ENCODE data around the gene FAM83F.
A peak's percentile ranks its signal among the peaks of the same experiment; 100 is the strongest.

Gene FAM83F

GRCh38 chr22:39996732-39997131 is 2.0 kb downstream of the FAM83F start:
- Mint-ChIP-seq H3K9me3 (ENCODE audit: low read depth) (no peaks in the 10 kb centered on the region), H3K4me1 (ENCODE audit: low read depth) (peaks cover 18% of the 10 kb centered on the region), H3K27ac (no peak overlapping the region), H3K36me3 (peaks cover 3% of the 10 kb centered on the region), H3K4me3 (peak overlapping the region; percentile 54), H3K27me3 (peaks cover 3% of the 10 kb centered on the region)

DNA sequence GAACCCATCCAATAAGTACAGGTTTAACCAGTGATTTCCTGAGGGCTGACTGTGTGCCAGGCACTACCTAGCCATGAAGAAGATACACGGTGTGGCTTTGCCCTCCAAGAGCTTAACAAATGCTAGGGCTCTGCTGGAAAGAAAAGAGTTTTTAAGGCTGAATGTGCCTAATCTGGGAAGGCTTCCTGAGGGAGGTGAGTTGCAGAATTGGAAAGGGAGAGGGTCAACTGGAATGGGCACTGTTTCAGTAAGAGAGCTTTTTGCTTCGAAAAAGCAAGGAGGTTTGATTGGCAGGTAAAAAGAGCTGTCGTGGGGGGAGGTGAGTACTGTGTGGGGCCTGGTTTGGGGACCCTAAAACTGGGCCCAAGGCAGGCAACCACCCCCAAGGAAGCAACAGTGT is 2.7 kb downstream of the FAM83F start:
- H3K27me3 Mint-ChIP-seq, result peaks cover 3% of the 10 kb centered on the region
- no peak overlapping the region for H3K27ac Mint-ChIP-seq
- H3K4me3 Mint-ChIP-seq, result no peak overlapping the region

GRCh38 chr22:39997939-39998726 is 3.4 kb downstream of the FAM83F start:
- H3K9me3 Mint-ChIP-seq (ENCODE audit: low read depth), result no peaks in the 10 kb centered on the region
- H3K36me3 Mint-ChIP-seq, result peaks cover 3% of the 10 kb centered on the region
- H3K4me3 Mint-ChIP-seq, result no peak overlapping the region
- H3K27me3 Mint-ChIP-seq, result peaks cover 3% of the 10 kb centered on the region
- no peak overlapping the region for H3K27ac Mint-ChIP-seq
- H3K4me1 Mint-ChIP-seq (ENCODE audit: low read depth), result peaks cover 15% of the 10 kb centered on the region

More for the DNA sequence above, 2.7 kb downstream of the FAM83F start:
- Mint-ChIP-seq H3K9me3 (ENCODE audit: low read depth) (no peaks in the 10 kb centered on the region), H3K36me3 (peaks cover 3% of the 10 kb centered on the region), H3K4me1 (ENCODE audit: low read depth) (peaks cover 16% of the 10 kb centered on the region)

DNA sequence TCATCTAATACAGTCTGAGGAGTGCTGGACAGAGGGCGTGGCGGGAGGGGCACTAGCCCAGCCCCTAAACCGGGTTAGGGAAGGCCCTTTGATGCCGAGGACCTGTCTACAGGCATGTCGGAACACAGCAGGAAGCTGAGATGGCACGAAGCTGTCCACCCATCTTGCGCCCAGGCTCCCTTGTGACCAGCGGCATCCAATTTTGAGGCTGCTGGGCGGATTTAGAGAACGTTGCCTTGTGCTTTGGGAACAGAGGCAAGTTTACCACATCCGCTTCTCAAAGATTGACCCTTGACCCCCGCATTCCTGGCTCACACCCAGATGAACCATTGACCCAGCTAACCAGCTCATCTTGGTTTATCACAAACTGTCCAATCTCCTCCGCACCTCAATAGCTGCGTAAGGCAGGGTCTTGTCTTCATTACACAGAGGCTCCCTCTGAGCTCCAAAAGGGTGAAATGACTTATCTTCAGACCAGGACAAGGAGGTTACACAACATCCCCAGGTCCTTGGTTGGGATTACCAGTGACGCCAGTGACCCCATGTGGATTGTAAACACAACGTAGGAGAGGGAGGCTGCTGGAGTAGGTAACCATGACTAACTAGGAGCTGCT is 4.5 kb downstream of the FAM83F start:
- Mint-ChIP-seq H3K4me1 (ENCODE audit: low read depth) (peaks cover 4% of the 10 kb centered on the region), H3K36me3 (peaks cover 3% of the 10 kb centered on the region), H3K27me3 (peaks cover 2% of the 10 kb centered on the region), H3K9me3 (ENCODE audit: low read depth) (no peaks in the 10 kb centered on the region), H3K27ac (no peak overlapping the region), H3K4me3 (no peak overlapping the region)

GRCh38 chr22:40000171-40000570 is 5.4 kb downstream of the FAM83F start:
- Mint-ChIP-seq H3K27me3 (peaks cover 2% of the 10 kb centered on the region), H3K9me3 (ENCODE audit: low read depth) (no peaks in the 10 kb centered on the region), H3K27ac (no peak overlapping the region), H3K4me1 (ENCODE audit: low read depth) (peaks cover 3% of the 10 kb centered on the region), H3K36me3 (peaks cover 3% of the 10 kb centered on the region), H3K4me3 (no peak overlapping the region)

DNA sequence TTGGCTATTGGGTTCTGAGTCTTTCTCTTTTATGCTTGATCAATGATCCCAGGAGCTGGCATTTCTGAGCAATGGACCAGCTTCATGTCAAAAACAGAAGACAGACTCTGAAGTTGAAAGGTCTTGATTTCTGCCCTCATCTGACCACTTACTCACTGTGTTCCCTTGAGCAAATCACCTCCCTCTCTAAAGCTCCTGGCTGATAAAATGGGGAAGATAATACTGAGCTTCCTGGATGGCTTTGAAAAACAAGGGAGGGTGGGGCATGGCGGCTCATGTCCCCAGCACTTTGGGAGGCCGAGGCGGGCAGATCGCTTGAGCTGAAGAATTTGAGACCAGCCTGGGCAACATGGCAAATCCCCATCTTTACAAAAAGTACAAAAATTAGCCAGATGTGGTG is 6.4 kb downstream of the FAM83F start:
- Mint-ChIP-seq H3K4me1 (ENCODE audit: low read depth) (peaks cover 2% of the 10 kb centered on the region), H3K27me3 (peaks cover 2% of the 10 kb centered on the region), H3K27ac (no peak overlapping the region), H3K9me3 (ENCODE audit: low read depth) (no peaks in the 10 kb centered on the region), H3K36me3 (peaks cover 3% of the 10 kb centered on the region), H3K4me3 (no peak overlapping the region)

- H3K36me3 Mint-ChIP-seq, result peaks cover 3% of the 10 kb centered on the region
- H3K27me3 Mint-ChIP-seq, result no peaks in the 10 kb centered on the region
- no peak overlapping the region for H3K4me3 Mint-ChIP-seq
- H3K9me3 Mint-ChIP-seq (ENCODE audit: low read depth), result no peaks in the 10 kb centered on the region
- H3K4me1 Mint-ChIP-seq (ENCODE audit: low read depth), result no peaks in the 10 kb centered on the region
- no peak overlapping the region for H3K27ac Mint-ChIP-seq
Observed at GRCh38 chr22:40001800-40002577, 7.2 kb downstream of the FAM83F start.

DNA sequence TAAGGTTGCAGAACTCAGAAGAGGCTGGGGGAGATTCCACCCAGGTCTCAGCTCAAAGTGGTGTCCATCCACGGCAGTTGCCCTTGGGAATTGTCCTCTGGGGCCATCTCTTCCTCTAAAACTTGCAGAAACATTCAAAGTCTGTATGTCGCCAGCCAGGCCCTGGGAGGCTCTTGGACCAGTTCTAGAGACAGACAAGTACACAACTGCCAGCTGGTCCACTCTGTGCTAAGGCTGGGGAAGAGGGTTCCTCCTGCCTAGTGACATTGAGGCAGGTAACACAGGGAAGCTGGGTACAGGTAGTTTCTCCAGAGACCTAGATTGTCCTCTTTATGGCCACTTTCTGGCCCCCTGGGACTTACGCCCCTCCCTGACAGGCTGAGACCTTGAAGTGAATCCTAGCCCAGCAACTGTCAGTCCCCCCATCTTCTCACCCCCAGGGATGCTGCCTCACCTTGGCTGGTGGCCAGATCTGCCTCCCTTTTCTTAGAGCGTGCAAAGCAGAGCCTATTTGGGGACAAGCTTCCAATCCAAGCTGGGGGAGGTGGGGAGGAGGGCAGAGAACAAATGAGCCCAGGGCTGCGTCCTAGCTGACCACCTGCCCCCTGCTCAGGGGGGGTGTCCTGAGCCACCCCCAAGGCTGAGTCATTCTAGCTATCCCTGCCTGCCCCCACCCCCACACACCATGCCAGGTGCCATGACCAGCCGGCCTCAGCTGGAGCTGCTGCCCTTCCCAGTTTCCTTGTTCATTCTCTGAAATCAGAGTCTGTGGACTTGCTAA is 8.4 kb downstream of the FAM83F start:
- Mint-ChIP-seq H3K27ac (no peak overlapping the region), H3K27me3 (no peaks in the 10 kb centered on the region), H3K4me1 (ENCODE audit: low read depth) (no peaks in the 10 kb centered on the region), H3K9me3 (ENCODE audit: low read depth) (no peaks in the 10 kb centered on the region), H3K36me3 (no peaks in the 10 kb centered on the region), H3K4me3 (no peak overlapping the region)

GRCh38 chr22:40004836-40005235 is 10.1 kb downstream of the FAM83F start:
- Mint-ChIP-seq H3K36me3 (no peaks in the 10 kb centered on the region), H3K9me3 (ENCODE audit: low read depth) (no peaks in the 10 kb centered on the region), H3K27me3 (no peaks in the 10 kb centered on the region), H3K27ac (no peak overlapping the region), H3K4me1 (ENCODE audit: low read depth) (peaks cover 9% of the 10 kb centered on the region), H3K4me3 (no peak overlapping the region)

DNA sequence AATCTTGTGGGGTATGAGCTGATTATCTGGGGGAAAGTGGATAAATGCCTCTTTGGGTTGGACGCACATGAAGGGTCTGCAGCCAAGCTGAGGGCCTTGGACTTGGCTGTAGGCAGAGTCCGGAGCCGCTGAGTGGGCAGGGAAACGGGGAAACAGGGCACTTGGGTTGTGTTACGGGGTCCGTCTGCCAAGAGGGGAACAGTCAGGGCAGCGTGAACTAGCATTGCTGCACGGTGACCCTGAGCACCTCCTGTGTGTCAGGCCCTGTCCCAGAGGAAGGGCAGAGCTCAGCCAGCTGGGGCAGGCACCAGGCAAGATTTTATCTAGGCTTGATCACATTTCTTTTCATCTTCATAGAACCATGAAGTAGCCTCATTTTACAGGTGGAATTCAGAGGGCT is 11.9 kb downstream of the FAM83F start:
- H3K27ac Mint-ChIP-seq, result no peak overlapping the region
- H3K4me3 Mint-ChIP-seq, result no peak overlapping the region
- no peaks in the 10 kb centered on the region for H3K9me3 Mint-ChIP-seq (ENCODE audit: low read depth)
- H3K4me1 Mint-ChIP-seq (ENCODE audit: low read depth), result peaks cover 13% of the 10 kb centered on the region
- H3K27me3 Mint-ChIP-seq, result no peaks in the 10 kb centered on the region
- H3K36me3 Mint-ChIP-seq, result no peaks in the 10 kb centered on the region

DNA sequence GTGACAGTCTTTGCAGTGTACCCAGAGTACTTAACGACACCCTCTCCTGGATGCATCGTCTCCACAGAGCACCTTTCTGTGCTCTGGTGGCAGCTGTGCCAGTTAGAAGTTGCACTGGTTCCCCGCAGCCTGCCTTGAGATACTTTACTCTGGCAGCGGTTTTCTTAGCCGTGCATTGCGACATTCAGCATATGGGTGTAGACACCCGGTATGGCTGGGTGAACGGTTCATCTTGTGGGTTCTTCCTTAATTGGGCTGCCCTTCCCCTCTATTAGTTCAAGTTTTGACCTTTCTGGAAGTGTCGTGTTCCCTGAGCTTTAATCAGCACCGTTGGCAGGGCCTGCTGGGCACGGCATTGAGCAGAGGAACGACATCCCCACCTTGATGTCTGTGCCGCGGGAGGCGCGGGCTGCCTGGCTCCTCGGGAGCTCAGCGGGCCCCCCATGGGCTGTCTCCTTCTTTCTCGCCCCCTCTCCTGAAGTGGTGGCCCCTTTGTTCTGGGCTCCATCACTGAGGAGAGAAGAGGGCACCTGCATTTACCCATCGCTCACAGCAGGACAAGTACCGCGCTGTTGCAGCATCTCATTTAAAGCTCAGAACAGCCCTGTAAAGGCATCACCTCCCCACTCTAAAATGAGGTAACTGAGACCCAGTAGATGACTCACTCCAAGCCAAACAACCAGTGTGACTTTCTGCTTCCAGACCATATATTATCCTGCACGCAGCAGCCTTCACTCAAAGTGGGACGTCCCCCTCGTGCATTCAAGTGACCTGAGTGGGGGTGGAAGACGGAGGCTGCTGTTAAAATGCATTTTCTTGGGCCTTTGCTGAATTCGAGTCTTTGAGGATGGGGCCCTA is 13.3 kb downstream of the FAM83F start:
- Mint-ChIP-seq H3K27me3 (no peaks in the 10 kb centered on the region), H3K9me3 (ENCODE audit: low read depth) (no peaks in the 10 kb centered on the region), H3K4me1 (ENCODE audit: low read depth) (peaks cover 13% of the 10 kb centered on the region), H3K36me3 (no peaks in the 10 kb centered on the region), H3K27ac (no peak overlapping the region), H3K4me3 (no peak overlapping the region)

DNA sequence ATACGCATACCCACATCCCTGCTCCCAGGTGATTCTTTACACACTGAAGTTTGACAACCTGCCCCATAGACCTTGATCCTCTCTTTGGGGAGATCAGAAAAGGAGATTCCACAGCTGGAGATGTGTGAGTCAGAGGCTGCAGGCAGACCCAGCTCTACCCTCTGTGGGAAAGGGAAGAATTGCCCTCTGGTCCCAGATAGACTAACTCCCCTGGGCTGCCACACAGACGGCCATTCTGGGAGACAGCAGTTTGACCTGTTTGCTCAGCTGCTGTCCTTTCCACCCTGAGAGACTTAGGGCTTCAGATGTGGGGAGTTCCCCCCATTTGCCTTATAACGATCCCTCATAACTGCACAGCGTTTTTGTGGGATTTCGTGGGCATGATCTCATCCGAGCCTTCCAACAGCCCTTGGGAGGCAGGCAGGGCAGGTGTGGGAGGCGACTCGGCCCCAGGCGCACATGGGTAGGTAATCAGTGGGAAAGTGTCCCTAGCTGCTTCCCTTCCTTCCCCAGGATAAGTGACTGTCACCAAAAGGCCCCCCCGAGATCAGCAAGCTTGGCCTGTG is 14.1 kb downstream of the FAM83F start:
- peaks cover 13% of the 10 kb centered on the region for H3K4me1 Mint-ChIP-seq (ENCODE audit: low read depth)
- H3K27ac Mint-ChIP-seq, result no peak overlapping the region
- no peak overlapping the region for H3K4me3 Mint-ChIP-seq
- no peaks in the 10 kb centered on the region for H3K27me3 Mint-ChIP-seq
- no peaks in the 10 kb centered on the region for H3K9me3 Mint-ChIP-seq (ENCODE audit: low read depth)
- no peaks in the 10 kb centered on the region for H3K36me3 Mint-ChIP-seq

- Mint-ChIP-seq H3K36me3 (no peaks in the 10 kb centered on the region), H3K4me3 (peak overlapping the region; percentile 61), H3K27me3 (no peaks in the 10 kb centered on the region), H3K9me3 (ENCODE audit: low read depth) (no peaks in the 10 kb centered on the region), H3K4me1 (ENCODE audit: low read depth) (peaks cover 13% of the 10 kb centered on the region), H3K27ac (peak overlapping the region; percentile 43)
Observed at GRCh38 chr22:40009292-40009774, 14.6 kb downstream of the FAM83F start.

All from activated naive CD8-positive, alpha-beta T cell (primary cell).